Lower leg skin (tissue), 4 donors: ENCODE measurements around the gene FZR1. TPM values are rescaled to one million over a fixed set of nuclear protein-coding genes. Genes with fewer than 3 reads are reported as not detected.

Experiments
- DNase-seq, 2 donors: peaks; one replicate each; pipeline ENCODE4 v3.0.0-alpha.2; 2019; ENCODE audit warnings: low spot score in 2 of 2
- H3K4me3 ChIP-seq: fragments of 200-600 bp; sonication (generic); 2 replicates; pipeline ENCODE4 v1.5.1; 2017; ENCODE audit warnings: mild to moderate bottlenecking, low read depth; ENCODE audit not compliant: poor library complexity, severe bottlenecking
- CTCF ChIP-seq, 3 donors: fragments of 450-650 bp; IDR thresholded peaks; one replicate each; pipeline ENCODE4 v1.5.1; 2016; ENCODE audit warnings: antibody characterized with exemption in 3 of 3, mild to moderate bottlenecking in 3 of 3, moderate library complexity in 2 of 3
- POLR2A ChIP-seq, 2 donors: fragments of 450-650 bp; IDR thresholded peaks; one replicate each; pipeline ENCODE4 v1.6.1; 2016 to 2017; ENCODE audit warnings: antibody characterized with exemption in 2 of 2, mild to moderate bottlenecking in 1 of 2, moderate library complexity in 1 of 2
- WGBS, 2 donors: methylation state at CpG; one replicate each; pipeline ENCODE4 v1.1.5; 2018; 5-methylcytosine and 5-hydroxymethylcytosine counted together
- intact Hi-C: fragments of 100-400 bp; cut with DNase I; formaldehyde crosslinking; loops from one replicate; pipeline ENCODE4 v1.15.0; 2023; ENCODE audit warnings: low total_unique reads
- total RNA-seq, 4 donors: library from RNA; depleted of rRNA; stranded (reverse); fragments of >200 nt; gene quantifications; one replicate each; pipeline ENCODE4 v1.1.0, GENCODE V29; 2016

The FZR1 gene
- total RNA-seq, 4 donors from 2014 or later: 50.9 to 63.3 (median 57.2) TPM

GRCh38 chr19:3466635-3467034 lies 39.5 kb upstream of the FZR1 start:
- TF ChIP-seq POLR2A (IDR thresholded peaks at IDR 0.05) (no peak), CTCF (IDR thresholded peaks at IDR 0.05) (no peak)
- intact Hi-C loops: no loop called here
- DNase-seq: no peak
- no peak overlapping the region for H3K4me3 ChIP-seq
- 44 to 48% methylated on average over 9 of the region's 9 CpGs for WGBS, 2 donors

- no peak overlapping the region for H3K4me3 ChIP-seq
These were observed 38.5 kb upstream of the FZR1 start for GRCh38 chr19:3467437-3468198.

GRCh38 chr19:3468211-3468610 lies 37.9 kb upstream of the FZR1 start:
- intact Hi-C loops: no loop called here
- 77 to 92% methylated on average over 2 to 3 of the region's 3 CpGs for WGBS, 2 donors
- no peak overlapping the region for H3K4me3 ChIP-seq
- DNase-seq: no peak
- TF ChIP-seq POLR2A (IDR thresholded peaks at IDR 0.05): no peak
- TF ChIP-seq CTCF (IDR thresholded peaks at IDR 0.05): no peak

More at GRCh38 chr19:3467437-3468198, 38.5 kb upstream of the FZR1 start:
- DNase-seq: no peak
- no peak for TF ChIP-seq CTCF (IDR thresholded peaks at IDR 0.05)
- TF ChIP-seq POLR2A (IDR thresholded peaks at IDR 0.05): no peak
- WGBS, 2 donors: 81 to 84% methylated on average over 8 to 10 of the region's 10 CpGs
- intact Hi-C loops: no loop called here

- intact Hi-C loops: no loop called here
- 37 to 49% methylated on average over 10 to 14 of the region's 14 CpGs for WGBS, 2 donors
These were observed 36.2 kb upstream of the FZR1 start for GRCh38 chr19:3469638-3470499.

GRCh38 chr19:3470500-3471128 lies 35.5 kb upstream of the FZR1 start:
- WGBS, 2 donors: 50 to 56% methylated on average over 11 of the region's 11 CpGs
- no peak overlapping the region for H3K4me3 ChIP-seq
- TF ChIP-seq CTCF (IDR thresholded peaks at IDR 0.05): no peak
- TF ChIP-seq POLR2A (IDR thresholded peaks at IDR 0.05): no peak
- intact Hi-C loops: no loop called here
- DNase-seq: no peak

More at GRCh38 chr19:3469638-3470499, 36.2 kb upstream of the FZR1 start:
- no peak for DNase-seq
- TF ChIP-seq POLR2A (IDR thresholded peaks at IDR 0.05) (no peak), CTCF (IDR thresholded peaks at IDR 0.05) (no peak)
- no peak overlapping the region for H3K4me3 ChIP-seq
